Mesenchymal stem cell (in vitro differentiated cells and primary cell): ENCODE measurements around the gene DNAH5.

Experiments
- DNase-seq: peaks from one replicate; pipeline ENCODE4 v3.0.0-alpha.2; 2013
- H2AFZ ChIP-seq: one replicate; pipeline ENCODE4 v1.6.1; 2013; ENCODE audit warnings: low read depth, mild to moderate bottlenecking, control low read depth, inconsistent platforms, low read length, moderate library complexity
- H2AK5ac ChIP-seq: 2 replicates; pipeline ENCODE4 v1.6.1; 2013; ENCODE audit warnings: low read length, moderate library complexity, mild to moderate bottlenecking, inconsistent platforms; ENCODE audit not compliant: severe bottlenecking
- H2BK120ac ChIP-seq: one replicate; pipeline ENCODE4 v1.6.1; 2013; ENCODE audit warnings: low read depth, mild to moderate bottlenecking, inconsistent platforms, low read length, moderate library complexity
- H2BK12ac ChIP-seq, 2 experiments: one replicate each; pipeline ENCODE4 v1.6.1; 2013; ENCODE audit warnings: inconsistent platforms in 2 of 2, low read length in 2 of 2, mild to moderate bottlenecking in 2 of 2, moderate library complexity in 2 of 2, control low read depth in 1 of 2
- H2BK15ac ChIP-seq: one replicate; pipeline ENCODE4 v1.6.1; 2013; ENCODE audit warnings: mild to moderate bottlenecking, low read depth, inconsistent platforms; ENCODE audit not compliant: poor library complexity, severe bottlenecking
- H2BK5ac ChIP-seq: 2 replicates; pipeline ENCODE4 v1.6.1; 2013; ENCODE audit warnings: low read depth, mild to moderate bottlenecking, low read length, control low read depth, inconsistent platforms; ENCODE audit not compliant: poor library complexity, severe bottlenecking
- H3K14ac ChIP-seq, 2 experiments: one replicate each; pipeline ENCODE4 v1.6.1; 2013; ENCODE audit warnings: inconsistent platforms in 2 of 2, low read length in 2 of 2, control low read depth in 1 of 2, mild to moderate bottlenecking in 1 of 2, moderate library complexity in 1 of 2
- H3K18ac ChIP-seq, 2 experiments: one replicate each; pipeline ENCODE4 v1.6.1; 2013; ENCODE audit warnings: inconsistent platforms in 2 of 2, low read length in 2 of 2, control low read depth in 1 of 2, low read depth in 1 of 2, mild to moderate bottlenecking in 1 of 2
- H3K23ac ChIP-seq, 2 experiments: one replicate each; pipeline ENCODE4 v1.6.1; 2013; ENCODE audit warnings: inconsistent platforms in 2 of 2, low read length in 2 of 2, mild to moderate bottlenecking in 2 of 2, moderate library complexity in 2 of 2, control low read depth in 1 of 2
- H3K27ac ChIP-seq: 2 replicates; pipeline ENCODE4 v1.5.1; 2013; ENCODE audit warnings: mild to moderate bottlenecking, moderate library complexity, low read length, control low read depth, inconsistent platforms; ENCODE audit not compliant: poor library complexity, severe bottlenecking
- H3K27me3 ChIP-seq, 2 experiments: 2 replicates each; pipeline versions ENCODE4 v1.6.1 to v1.7.0; 2013; ENCODE audit warnings: low read length in 2 of 2, mild to moderate bottlenecking in 2 of 2, moderate library complexity in 2 of 2, control low read depth in 1 of 2, inconsistent platforms in 1 of 2; ENCODE audit not compliant: control insufficient read depth in 1 of 2, insufficient read depth in 1 of 2
- H3K36me3 ChIP-seq, 2 experiments: 2 replicates each; pipeline versions ENCODE4 v1.6.1 to v1.7.0; 2013; ENCODE audit warnings: low read length in 2 of 2, control low read depth in 1 of 2, inconsistent platforms in 1 of 2, low read depth in 1 of 2, mild to moderate bottlenecking in 1 of 2; ENCODE audit not compliant: insufficient read depth in 2 of 2, control insufficient read depth in 1 of 2
- H3K4ac ChIP-seq, 2 experiments: one replicate each; pipeline ENCODE4 v1.6.1; 2013; ENCODE audit warnings: inconsistent platforms in 2 of 2, low read length in 2 of 2, mild to moderate bottlenecking in 2 of 2, moderate library complexity in 2 of 2, control low read depth in 1 of 2, low read depth in 1 of 2
- H3K4me1 ChIP-seq: 2 replicates; pipeline ENCODE4 v1.6.1; 2013; ENCODE audit warnings: low read depth, low read length, control low read depth; ENCODE audit not compliant: control insufficient read depth, insufficient read depth
- H3K4me2 ChIP-seq: 2 replicates; pipeline ENCODE4 v1.6.1; 2013; ENCODE audit warnings: low read length, mild to moderate bottlenecking, inconsistent platforms; ENCODE audit not compliant: poor library complexity, severe bottlenecking
- H3K4me3 ChIP-seq, 2 experiments: 2 replicates each; pipeline versions ENCODE4 v1.5.1 to v1.7.0; 2013; ENCODE audit warnings: low read length in 2 of 2, mild to moderate bottlenecking in 2 of 2, control low read depth in 1 of 2, low read depth in 1 of 2; ENCODE audit not compliant: insufficient read depth in 1 of 2
- H3K79me1 ChIP-seq: replicated peaks from 2 replicates; pipeline ENCODE4 v1.6.1; 2013; ENCODE audit warnings: mild to moderate bottlenecking, control low read depth, low read length, inconsistent platforms; ENCODE audit not compliant: poor library complexity, severe bottlenecking
- H3K9ac ChIP-seq: 2 replicates; pipeline ENCODE4 v1.7.0; 2013; ENCODE audit warnings: mild to moderate bottlenecking, low read length, moderate library complexity
- H3K9me3 ChIP-seq: 2 replicates; pipeline ENCODE4 v1.7.0; 2013; ENCODE audit warnings: mild to moderate bottlenecking, low read length; ENCODE audit not compliant: control insufficient read depth
- H4K8ac ChIP-seq: one replicate; pipeline ENCODE4 v1.6.1; 2013; ENCODE audit warnings: inconsistent platforms, mild to moderate bottlenecking, low read length, moderate library complexity
- H4K91ac ChIP-seq: one replicate; pipeline ENCODE4 v1.6.1; 2013; ENCODE audit warnings: mild to moderate bottlenecking, low read length, inconsistent platforms
- WGBS: methylation state at CpG from one replicate; pipeline ENCODE4 v1.1.7; 2013; ENCODE audit warnings: mixed read lengths; 5-methylcytosine and 5-hydroxymethylcytosine counted together

DNAH5 gene

GRCh38 chr5:13659391-13659790 is 285.1 kb downstream of the DNAH5 start:
- H3K9me3 ChIP-seq = no peaks in the 10 kb centered on the region
- no peak overlapping the region for H2AFZ ChIP-seq
- no peak overlapping the region for H2BK12ac ChIP-seq
- no peak overlapping the region for H3K18ac ChIP-seq
- no peak overlapping the region for H2BK120ac ChIP-seq
- H4K91ac ChIP-seq = no peak overlapping the region
- no peak overlapping the region for H2BK15ac ChIP-seq
- no peaks in the 10 kb centered on the region for H3K27me3 ChIP-seq
- no peak overlapping the region for H2AK5ac ChIP-seq
- no peaks in the 10 kb centered on the region for H3K36me3 ChIP-seq
- no peak overlapping the region for H4K8ac ChIP-seq
- H3K9ac ChIP-seq = no peak overlapping the region
- no peak overlapping the region for H3K4ac ChIP-seq
- no peak overlapping the region for H3K4me2 ChIP-seq
- H3K14ac ChIP-seq = no peak overlapping the region
- H3K4me1 ChIP-seq = peaks cover 2% of the 10 kb centered on the region
- no peaks in the 10 kb centered on the region for H3K79me1 ChIP-seq
- 62% methylated on average over 3 of the region's 3 CpGs for WGBS
- H3K27ac ChIP-seq = no peak overlapping the region
- DNase-seq = peak; percentile 10
- no peak overlapping the region for H3K4me3 ChIP-seq
- H2BK5ac ChIP-seq = no peak overlapping the region
- no peak overlapping the region for H3K23ac ChIP-seq

DNA sequence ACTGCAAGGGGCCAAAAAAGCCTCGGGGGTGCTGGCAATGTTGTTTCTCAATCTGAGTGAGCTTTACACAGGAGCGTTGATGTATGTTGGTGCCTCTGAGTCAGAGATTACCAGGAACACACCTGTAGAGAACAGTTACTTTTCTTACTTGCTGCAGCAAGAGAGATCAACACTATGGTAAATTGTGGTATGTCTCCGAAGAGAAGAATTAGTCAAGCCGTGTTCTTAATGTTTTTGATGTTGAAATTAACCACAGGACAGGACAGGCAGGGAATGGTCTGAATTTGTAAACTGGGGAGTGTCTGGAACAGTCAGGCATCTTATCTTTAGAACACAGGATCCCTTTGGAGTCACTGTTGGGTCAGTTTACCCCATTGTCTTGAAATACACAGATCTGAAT is 285.7 kb downstream of the DNAH5 start:
- Histone ChIP-seq H3K36me3 (no peaks in the 10 kb centered on the region), H3K4me2 (no peak overlapping the region), H3K27ac (no peak overlapping the region), H3K18ac (no peak overlapping the region), H3K9ac (no peak overlapping the region), H3K4me3 (no peak overlapping the region), H2BK5ac (no peak overlapping the region), H3K4me1 (no peaks in the 10 kb centered on the region), H2AFZ (no peak overlapping the region), H3K27me3 (no peaks in the 10 kb centered on the region), H4K8ac (no peak overlapping the region), H3K4ac (no peak overlapping the region), H2BK15ac (no peak overlapping the region), H3K14ac (no peak overlapping the region), H3K79me1 (no peaks in the 10 kb centered on the region), H3K23ac (no peak overlapping the region), H2AK5ac (no peak overlapping the region), H2BK12ac (no peak overlapping the region), H4K91ac (no peak overlapping the region), H2BK120ac (no peak overlapping the region), H3K9me3 (no peaks in the 10 kb centered on the region)
- 68% methylated on average over 4 of the region's 4 CpGs for WGBS
- peak; percentile 21 for DNase-seq

- H3K27me3 ChIP-seq = no peaks in the 10 kb centered on the region
- no peaks in the 10 kb centered on the region for H3K36me3 ChIP-seq
- H3K23ac ChIP-seq = no peak overlapping the region
- 100% methylated on average over 1 of the region's 1 CpG for WGBS
- H3K4ac ChIP-seq = no peak overlapping the region
- no peak overlapping the region for H2BK15ac ChIP-seq
- H4K91ac ChIP-seq = no peak overlapping the region
- no peak overlapping the region for H2AFZ ChIP-seq
- H2BK5ac ChIP-seq = no peak overlapping the region
- H2AK5ac ChIP-seq = no peak overlapping the region
- no peak overlapping the region for H3K27ac ChIP-seq
- no peak for DNase-seq
- no peak overlapping the region for H3K4me3 ChIP-seq
- H3K79me1 ChIP-seq = no peaks in the 10 kb centered on the region
- no peak overlapping the region for H4K8ac ChIP-seq
- H3K18ac ChIP-seq = no peak overlapping the region
- no peaks in the 10 kb centered on the region for H3K4me1 ChIP-seq
- no peak overlapping the region for H3K14ac ChIP-seq
- no peak overlapping the region for H2BK12ac ChIP-seq
- H3K9me3 ChIP-seq = no peaks in the 10 kb centered on the region
- no peak overlapping the region for H2BK120ac ChIP-seq
- H3K4me2 ChIP-seq = no peak overlapping the region
- H3K9ac ChIP-seq = no peak overlapping the region
These were observed 286.3 kb downstream of the DNAH5 start for GRCh38 chr5:13658152-13658551.

GRCh38 chr5:13653709-13654108 is 290.8 kb downstream of the DNAH5 start:
- Histone ChIP-seq H3K4me3 (no peak overlapping the region), H2BK12ac (no peak overlapping the region), H3K4me1 (no peaks in the 10 kb centered on the region), H4K91ac (no peak overlapping the region), H3K27me3 (no peaks in the 10 kb centered on the region), H3K23ac (no peak overlapping the region), H3K79me1 (no peaks in the 10 kb centered on the region), H3K36me3 (no peaks in the 10 kb centered on the region), H4K8ac (no peak overlapping the region), H3K14ac (no peak overlapping the region), H2BK120ac (no peak overlapping the region), H3K9me3 (no peaks in the 10 kb centered on the region), H3K18ac (no peak overlapping the region), H2AFZ (no peak overlapping the region), H3K27ac (no peak overlapping the region), H3K4me2 (no peak overlapping the region), H3K9ac (no peak overlapping the region), H2AK5ac (no peak overlapping the region), H2BK5ac (no peak overlapping the region), H3K4ac (no peak overlapping the region), H2BK15ac (no peak overlapping the region)
- DNase-seq = no peak
- WGBS = 49% methylated on average over 2 of the region's 2 CpGs
